GM12801 (cell line): ENCODE data around the gene NLRP6.

Source experiments
- TF ChIP-seq, protein P1 (sequence below): IDR thresholded peaks from one replicate; pipeline ENCODE4 v1.5.1; 2011; ENCODE audit warnings: control low read depth; ENCODE audit not compliant: insufficient read length; ENCODE audit errors: extremely low read depth

Gene NLRP6

GRCh38 chr11:299081-299891 is 21.1 kb downstream of the NLRP6 start, which contains the start of gene IFITM5:
Gene IFITM5 (minus strand): TSS chr11:299526. CDS start chr11:299490, 36 bp downstream.
- TF ChIP-seq, protein P1, sequence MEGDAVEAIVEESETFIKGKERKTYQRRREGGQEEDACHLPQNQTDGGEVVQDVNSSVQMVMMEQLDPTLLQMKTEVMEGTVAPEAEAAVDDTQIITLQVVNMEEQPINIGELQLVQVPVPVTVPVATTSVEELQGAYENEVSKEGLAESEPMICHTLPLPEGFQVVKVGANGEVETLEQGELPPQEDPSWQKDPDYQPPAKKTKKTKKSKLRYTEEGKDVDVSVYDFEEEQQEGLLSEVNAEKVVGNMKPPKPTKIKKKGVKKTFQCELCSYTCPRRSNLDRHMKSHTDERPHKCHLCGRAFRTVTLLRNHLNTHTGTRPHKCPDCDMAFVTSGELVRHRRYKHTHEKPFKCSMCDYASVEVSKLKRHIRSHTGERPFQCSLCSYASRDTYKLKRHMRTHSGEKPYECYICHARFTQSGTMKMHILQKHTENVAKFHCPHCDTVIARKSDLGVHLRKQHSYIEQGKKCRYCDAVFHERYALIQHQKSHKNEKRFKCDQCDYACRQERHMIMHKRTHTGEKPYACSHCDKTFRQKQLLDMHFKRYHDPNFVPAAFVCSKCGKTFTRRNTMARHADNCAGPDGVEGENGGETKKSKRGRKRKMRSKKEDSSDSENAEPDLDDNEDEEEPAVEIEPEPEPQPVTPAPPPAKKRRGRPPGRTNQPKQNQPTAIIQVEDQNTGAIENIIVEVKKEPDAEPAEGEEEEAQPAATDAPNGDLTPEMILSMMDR = no peak

DNA sequence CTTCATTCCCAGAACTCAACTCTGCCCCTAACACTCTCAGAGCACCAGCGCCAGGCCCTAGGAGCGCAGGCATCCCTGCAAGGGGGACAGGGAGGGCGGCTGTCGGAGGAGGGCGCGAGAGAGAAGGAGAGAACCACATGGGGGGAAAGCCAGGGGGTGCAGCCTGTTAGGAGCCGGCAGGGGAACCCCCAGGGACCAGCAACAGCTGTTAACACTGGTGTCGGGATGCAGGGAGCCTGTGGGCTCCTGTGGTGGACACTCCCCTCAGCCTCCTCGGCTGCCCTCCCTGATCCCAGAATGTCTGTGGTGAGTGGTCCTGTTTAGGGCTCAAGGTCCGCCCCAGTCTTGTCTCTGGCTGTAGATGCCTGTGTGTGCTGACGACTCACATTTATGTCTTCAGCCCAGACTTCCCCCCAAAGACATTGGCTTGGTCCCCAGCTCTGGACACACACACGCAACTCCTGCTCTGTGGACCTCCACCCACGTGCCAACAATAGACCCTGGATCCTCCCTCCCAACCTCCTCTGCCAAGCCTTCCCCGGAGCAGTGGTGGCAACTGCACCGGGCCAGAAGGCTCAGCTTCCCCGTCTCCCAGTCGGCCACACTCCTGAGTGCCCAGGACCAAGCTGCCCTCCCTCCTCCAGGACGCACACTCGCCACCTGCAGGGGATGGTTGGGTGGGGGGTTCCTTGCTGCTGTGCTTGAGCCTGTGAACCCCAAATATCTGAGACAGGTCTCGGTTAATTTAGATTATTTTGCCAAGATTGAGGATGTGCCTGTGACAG is 21.9 kb downstream of the NLRP6 start:
- TF ChIP-seq, protein P1 = no peak

DNA sequence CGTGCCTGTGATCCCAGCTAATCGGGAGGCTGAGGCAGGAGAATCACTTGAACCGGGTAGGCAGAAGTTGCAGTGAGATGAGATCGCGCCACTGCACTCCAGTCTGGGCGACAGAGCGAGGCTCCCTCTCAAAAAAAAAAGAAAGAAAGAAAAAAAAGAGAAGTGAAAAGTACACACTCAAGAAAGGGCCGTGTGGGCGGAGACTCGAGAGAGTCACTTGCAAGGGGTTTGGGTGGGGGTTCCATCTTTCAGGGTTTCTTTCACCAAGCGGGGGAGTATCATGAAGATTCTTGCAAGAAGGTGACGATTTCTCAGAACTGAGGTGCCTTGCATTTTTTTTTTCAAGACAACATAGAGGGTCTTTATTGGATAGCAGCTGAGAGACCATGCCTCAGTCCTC is 25.2 kb downstream of the NLRP6 start:
- TF ChIP-seq, protein P1 = no peak

DNA sequence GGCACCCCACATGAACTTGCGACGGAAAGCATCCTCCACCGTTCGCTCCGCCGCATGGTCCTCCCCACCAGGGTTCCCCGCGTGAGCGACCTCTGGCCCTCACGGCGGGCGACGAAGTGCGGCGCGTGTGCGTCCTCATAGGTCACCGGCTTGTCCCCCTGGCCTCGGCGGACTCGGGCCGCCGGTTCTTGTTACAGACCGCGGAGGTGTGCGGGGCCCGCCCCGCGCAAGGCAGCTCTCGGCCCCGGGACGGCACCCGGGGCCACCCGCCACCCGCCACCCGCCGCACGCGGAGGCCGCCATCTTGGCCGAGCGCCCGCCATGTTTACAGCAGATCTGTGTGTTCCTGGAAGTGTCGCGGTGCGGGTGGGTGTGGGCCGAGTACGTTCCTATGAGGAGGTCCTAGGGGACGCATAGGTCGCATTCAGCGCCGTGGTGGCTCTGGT is 25.9 kb downstream of the NLRP6 start:
- TF ChIP-seq, protein P1 = no peak

DNA sequence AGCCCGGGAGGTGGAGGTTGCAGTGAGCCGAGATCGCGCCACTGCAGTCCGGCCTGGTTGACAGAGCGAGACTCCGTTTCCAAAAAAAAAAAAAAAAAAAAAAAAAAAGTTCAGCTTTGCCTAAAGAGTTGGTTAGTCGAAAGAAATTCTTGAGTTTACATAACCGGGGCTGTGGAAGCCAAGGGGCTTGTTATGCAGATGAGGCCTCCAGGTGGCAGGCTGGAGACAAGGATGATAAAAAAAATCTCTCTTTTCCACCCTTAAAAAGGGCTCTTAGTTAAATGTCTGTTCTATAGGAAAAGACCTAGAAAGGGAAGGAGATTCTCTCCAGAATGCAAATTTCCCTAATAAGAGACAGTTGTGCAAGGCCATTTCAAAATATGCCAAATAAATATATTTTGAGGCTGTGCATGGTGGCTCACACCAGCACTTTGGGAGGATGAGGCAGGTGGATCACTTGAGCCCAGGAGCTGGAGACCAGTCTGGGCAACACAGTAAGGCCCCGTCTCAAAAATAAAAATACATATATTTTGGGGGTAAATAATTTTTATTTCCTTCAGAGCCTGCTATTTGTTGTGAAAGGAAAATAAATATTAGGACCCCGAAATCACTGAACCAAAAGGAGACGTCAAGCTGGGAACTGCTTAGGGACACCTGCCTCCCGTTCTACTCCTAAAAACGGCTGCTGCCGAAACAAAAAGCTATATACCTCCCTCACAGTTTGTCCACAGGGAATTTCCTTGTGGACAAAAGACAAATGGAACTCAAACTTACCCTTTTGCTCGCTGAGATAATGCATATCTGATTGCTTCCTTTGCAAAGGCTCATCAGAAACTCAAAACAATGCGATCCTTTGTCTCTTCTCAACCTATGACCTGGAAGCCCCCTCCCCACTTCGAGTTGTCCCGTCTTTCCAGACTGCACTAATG is 27.0 kb downstream of the NLRP6 start:
- TF ChIP-seq, protein P1 = no peak

- TF ChIP-seq, protein P1 = no peak
Observed at GRCh38 chr11:305844-306211, 27.6 kb downstream of the NLRP6 start.
